GM12801 (cell line): ENCODE measurements around the gene MTIF2.

Experiments used
- TF ChIP-seq, protein P1 (sequence below): IDR thresholded peaks from one replicate; pipeline ENCODE4 v1.5.1; 2011; ENCODE audit warnings: control low read depth; ENCODE audit not compliant: insufficient read length; ENCODE audit errors: extremely low read depth

Gene MTIF2

DNA sequence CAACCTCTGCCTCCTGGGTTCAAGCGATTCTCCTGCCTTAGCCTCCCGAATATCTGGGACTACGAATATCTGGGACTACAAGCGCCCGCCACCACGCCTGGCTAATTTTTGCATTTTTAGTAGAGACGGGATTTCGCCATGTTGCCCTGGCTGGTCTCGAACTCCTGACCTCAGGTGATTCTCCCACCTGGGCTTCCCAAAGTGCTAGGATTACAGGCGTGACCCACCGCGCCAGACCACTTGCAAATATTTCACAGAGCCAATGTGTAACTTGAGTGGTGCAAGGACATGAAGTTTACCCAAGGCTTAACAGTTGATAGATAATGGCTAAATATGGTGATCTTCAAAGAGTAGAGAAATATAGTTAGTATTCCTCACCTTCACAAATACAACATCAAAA lies 14.1 kb upstream of the MTIF2 start:
- TF ChIP-seq, protein P1, sequence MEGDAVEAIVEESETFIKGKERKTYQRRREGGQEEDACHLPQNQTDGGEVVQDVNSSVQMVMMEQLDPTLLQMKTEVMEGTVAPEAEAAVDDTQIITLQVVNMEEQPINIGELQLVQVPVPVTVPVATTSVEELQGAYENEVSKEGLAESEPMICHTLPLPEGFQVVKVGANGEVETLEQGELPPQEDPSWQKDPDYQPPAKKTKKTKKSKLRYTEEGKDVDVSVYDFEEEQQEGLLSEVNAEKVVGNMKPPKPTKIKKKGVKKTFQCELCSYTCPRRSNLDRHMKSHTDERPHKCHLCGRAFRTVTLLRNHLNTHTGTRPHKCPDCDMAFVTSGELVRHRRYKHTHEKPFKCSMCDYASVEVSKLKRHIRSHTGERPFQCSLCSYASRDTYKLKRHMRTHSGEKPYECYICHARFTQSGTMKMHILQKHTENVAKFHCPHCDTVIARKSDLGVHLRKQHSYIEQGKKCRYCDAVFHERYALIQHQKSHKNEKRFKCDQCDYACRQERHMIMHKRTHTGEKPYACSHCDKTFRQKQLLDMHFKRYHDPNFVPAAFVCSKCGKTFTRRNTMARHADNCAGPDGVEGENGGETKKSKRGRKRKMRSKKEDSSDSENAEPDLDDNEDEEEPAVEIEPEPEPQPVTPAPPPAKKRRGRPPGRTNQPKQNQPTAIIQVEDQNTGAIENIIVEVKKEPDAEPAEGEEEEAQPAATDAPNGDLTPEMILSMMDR, result no peak

DNA sequence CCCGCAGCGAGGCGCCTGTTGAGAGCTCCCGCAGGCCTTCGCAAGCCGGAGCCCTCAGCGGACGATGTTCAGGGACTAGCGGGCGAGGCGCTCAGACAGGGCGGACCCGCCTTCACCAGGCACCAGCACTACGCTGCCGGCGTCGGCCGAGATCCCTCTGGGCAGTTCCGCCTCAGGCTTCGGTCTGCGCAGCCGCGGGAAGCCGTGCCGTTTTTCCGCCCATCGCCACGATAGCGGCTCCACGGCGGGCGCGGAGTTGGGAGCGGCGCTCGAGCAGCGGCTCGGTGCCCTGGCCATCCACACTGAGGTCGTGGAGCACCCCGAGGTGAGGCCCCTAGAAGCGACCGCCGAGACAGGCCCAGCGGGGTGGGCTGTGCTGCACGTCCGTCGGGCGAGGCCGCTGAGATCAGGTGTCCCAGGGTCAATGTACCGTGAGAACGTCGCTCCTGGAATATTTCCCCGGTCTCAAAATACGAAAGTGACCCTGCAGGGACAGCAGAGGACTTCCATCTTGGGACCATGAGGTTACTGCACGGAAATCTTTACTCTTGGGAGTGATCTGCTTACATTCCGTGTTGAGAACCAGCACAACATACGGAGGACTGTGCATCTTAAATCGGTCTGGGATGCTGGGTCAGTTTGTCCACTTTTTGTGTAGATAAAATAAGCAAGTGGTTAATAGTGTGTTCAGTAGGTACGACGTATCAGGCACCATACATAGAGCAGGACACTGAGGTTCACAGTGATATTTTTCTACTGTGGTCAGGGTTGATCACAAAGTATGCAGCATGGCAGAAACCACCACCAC lies 13.3 kb upstream of the MTIF2 start:
- TF ChIP-seq, protein P1, result no peak

DNA sequence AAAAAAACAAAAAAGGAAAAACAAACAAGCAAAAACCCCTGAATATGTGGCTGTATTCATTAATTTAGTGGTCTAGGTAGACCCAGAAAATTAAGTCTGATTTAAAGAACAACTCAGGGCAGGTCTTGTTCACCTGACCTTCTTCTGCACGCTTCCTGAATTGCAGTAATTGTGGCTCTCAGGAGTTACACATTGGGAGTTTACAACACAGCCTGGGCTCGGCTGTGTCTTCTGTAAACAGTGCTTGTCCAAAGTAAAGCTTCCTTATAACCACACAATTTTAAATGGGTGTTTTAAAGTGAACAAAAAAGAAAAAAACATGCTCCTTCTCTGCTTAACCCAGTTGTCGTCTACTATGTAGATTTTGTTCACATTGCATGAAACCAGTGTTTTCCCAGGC lies 8.3 kb upstream of the MTIF2 start:
- TF ChIP-seq, protein P1, result no peak

DNA sequence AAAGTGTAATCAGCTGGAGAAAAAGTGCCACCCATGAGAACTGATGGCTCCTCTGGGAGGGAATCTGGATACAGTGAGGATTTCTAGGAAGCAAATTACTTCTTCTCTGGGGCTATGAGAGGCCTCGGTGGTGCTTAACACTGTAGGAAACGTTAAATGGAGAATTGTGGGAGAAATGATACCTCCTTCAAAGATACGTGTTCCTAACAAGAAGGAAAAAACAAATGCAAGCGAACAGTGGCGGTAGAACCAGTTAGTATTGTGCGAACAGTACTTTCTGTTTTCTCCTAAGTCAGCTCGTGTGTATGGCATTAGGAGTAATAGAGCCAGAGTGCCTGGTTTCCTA lies 587 bp upstream of the MTIF2 start:
- TF ChIP-seq, protein P1, result no peak

DNA sequence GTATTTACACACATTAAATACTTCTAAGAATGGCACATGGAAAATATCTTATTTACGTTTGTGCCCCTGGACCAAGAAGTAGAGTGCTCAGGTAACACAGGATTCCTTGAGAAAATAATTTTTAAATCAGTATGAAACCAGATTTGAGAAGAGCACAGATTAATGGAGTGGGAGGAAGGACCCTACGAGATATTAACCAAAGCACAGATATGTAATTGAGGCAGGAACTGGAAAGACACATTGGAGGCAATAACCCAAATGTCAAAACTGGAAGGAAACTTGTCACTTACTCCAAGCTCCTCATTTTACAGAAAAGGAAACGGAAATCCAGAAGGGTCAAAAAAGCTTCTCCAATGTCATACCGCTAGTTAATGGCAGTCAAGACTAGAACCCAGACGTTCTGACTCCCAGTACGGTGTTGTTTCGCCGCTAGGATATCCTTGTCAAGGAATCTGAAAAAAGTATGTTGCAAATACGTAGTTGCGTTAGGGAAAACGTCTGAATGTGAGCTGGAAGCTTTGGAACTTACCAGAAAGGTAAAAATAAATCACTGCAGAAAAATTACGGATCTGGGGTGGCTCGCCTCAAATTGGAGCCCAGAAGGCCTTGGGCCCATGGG lies 634 bp downstream of the MTIF2 start:
- TF ChIP-seq, protein P1, result no peak

DNA sequence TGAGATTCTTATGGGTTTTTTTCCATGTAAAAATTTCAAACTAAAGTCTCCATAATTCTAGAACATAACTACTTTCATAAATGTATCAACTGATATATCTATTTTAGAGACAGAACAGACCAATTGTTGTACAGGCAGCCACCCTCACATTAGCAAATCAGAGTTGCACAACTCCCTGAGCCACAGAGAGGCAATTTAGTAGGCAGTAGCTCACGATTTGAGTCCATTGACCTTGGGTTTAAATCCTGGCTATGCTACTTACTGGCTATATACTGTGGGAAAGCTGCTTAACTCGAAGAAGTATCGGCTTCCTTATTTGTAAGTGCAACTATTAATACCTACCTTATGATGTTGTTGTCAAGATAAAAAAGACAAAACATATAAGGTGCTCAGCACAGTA lies 16.2 kb downstream of the MTIF2 start:
- TF ChIP-seq, protein P1, result no peak

DNA sequence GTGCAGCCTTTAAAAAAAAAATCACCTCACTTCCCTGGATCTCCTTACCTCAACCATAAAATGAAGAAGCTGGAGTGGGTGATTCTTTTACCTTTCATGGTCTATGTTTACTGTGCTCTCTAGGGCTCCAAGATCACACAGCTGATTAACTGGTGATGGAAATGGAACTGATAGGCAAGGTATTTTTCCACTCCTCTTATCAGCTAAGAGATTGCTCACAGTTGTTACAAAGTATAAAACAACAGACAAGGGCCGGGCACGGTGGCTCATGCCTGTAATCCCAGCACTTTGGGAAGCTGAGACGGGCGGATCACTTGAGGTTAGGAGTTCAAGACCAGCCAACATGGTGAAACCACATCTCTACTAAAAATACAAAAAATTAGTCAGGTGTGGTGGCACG lies 22.0 kb downstream of the MTIF2 start:
- TF ChIP-seq, protein P1, result no peak
